Stimulated activated CD8-positive, alpha-beta memory T cell treated with anti-CD3 and anti-CD28 coated beads, Interleukin-7, amount 100 ng/mL, for 4 hours (primary cell): ENCODE measurements around the gene TYMP.

Experiments used
- DNase-seq, 2 donors: peaks; one replicate each; pipeline ENCODE4 v3.0.0-alpha.2; 2020; ENCODE audit warnings: low read depth in 2 of 2

Gene TYMP

GRCh38 chr22:50505776-50506610 is 23.8 kb downstream of the TYMP start:
- DNase-seq, result no peak

DNA sequence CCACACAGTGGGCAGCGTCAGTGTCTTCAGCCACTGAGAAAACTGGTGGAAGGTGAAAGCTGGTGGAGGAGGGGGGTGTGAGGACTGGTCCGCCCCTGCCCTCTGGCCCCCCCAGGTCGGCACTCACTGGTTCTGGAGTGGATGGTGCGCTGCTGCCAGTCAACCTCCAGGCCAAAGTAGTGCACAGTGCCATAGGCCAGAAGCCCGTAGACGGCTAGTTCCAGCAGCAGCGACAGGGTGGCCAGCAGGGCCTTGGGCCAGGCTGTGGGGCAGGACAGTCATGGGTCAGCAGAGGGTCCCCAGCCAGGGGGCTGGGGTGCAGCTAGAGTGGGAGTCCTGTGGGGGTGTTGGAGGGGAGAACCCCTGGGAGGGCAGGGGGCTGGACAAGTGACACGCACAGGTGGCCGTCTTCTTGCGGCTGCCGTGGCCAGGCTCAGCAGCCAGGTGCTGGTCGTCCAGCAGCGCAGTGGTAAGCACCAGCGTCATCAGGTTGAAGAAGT is 24.5 kb downstream of the TYMP start:
- DNase-seq, result no peak

DNA sequence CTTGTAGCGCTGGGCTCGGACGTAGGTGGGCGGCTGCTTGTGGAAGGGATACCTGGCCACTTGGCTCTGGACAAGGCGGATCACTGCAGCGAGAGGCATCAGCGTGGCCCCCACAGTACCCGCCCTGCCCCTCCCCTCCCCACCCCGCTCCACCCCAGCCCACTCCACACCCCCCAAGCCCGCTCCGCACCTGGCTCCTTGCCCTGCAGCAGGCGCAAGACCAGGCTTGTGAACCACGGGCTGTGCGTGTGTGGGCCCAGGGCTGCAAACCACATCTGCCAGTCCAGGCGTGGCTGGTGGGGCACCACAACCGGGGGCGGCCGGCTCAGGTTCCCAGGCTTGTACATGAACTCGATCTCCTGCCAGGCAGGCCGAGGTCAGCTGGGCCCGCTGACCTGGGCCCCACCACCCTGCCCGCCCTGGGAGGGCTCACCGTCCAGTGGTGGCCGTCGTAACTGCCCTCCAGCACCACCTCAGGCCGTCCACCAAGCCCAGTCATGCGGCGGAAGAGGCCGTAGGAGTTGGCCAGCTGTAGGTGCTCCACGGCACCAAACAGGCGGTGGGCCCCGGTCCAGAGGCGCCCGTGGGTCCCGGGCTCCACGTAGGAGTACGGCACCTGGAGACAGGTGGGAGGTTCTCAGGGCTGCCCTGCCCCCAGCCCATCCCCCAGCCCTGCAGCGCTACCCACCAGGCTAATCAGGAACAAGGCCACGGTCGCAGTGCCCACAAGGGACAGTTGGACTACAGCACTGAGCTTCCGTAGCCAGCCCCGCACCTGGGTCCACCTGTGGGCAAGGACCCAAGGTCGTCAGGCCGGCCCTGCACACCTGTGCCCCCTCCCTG is 25.2 kb downstream of the TYMP start:
- DNase-seq, result no peak

DNA sequence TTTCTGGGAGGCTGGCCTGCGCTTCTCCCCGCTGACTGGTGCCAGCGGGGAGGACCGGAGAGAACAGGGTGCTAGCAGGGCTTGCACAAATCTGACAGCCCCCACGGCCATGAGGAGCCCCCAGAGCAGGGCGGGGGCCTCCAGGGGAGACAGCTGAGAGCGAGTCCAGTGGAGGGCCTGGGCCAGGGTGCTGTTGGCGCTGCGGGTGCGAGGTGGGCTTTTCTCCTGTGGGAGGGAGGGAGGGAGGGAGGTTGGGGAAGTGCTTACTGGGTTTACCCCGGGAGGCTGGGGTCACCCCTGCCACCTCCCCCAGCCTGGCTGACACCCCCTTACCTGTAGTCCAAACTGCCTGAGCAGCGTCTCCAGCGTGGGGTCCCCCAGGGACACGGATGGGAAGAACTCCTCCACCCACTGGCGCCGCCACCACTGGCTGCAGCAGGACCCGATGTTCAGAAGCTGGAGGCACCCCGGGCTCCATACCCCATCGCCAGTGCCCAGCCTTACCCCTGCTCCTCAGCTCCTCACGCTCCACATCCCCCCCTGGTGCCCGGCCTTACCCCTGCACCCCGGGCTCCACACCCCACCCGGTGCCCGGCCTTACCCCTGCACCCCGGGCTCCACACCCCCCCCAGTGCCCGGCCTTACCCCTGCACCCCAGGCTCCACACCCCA is 26.2 kb downstream of the TYMP start:
- DNase-seq, result no peak

DNA sequence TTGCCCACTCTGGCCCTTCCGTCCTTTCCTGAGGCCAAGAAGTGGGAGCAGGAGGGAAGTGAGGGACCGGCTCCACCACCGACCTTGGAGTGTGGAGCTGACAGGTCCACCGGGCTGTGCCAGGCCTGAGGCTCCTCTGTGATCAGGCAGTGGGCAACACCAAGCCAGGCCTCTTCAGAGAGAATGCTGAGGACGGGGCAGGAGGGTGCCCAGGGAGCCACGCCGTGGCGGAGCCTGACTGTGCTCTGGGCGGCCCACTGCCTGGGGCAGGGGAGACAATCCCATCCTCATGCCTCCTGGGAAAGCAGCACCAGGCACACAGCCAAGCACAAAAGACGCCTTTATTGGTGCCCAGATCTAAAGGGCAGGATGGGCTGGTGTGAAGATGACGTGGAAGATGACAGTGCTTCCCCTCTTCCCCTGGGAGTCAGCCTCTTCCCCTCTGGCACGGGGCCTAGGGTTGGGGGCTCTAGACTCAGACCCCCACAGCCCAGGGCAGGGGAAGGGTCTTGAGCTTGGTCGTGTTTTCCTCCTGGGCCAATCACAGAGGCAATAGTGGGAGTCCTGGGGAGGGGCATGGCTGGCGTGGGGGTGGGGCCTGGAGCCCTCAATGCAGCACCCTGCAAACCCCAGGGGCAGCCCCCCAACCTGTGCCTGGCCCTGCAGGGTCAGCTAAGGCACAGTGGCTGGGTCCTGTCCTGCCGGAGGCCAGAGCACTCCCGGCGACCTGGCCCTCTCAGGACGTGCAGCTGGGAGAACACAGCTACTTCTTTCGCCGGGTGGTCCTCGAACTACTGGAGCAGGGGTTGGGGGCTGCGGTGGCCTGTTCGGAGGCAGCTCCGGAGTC is 27.0 kb downstream of the TYMP start:
- no peak for DNase-seq

DNA sequence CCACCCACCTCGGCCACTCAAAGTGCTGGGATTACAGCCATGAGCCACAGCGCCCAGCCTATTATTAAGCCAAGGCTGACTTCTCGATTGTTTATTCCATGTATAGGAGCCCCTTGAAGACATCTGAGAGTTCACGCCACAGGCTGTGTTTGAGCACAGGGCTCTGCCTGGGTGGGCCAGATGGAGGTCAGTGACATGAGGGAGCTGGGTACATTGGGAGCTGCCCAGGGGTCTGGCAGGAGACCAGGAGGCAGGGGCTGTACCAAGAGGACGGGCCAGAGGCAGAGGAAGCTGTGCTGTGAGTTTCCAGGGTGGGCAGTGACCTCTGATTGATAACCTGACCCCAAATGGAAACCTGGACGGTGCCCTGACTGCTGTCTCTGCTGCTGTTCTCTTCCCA is 27.7 kb downstream of the TYMP start:
- no peak for DNase-seq

DNA sequence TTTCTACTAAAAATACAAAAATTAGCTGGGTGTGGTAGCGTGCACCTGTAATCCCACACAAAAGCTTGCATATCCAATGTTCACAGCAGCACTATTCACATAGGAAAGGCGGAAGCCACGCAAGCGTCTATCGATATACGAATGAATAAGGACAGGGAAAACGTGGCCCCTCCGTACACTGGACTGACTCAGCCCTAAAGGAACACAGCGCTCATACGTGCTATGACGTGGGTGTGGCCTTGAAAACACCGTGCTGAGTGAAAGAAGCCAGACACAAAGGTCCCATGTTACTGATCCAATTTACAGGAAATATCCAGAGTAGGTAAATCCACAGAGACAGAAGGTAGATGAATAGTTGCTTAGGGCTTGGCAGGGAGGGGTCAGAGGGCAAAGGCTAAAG is 29.4 kb downstream of the TYMP start:
- no peak for DNase-seq

DNA sequence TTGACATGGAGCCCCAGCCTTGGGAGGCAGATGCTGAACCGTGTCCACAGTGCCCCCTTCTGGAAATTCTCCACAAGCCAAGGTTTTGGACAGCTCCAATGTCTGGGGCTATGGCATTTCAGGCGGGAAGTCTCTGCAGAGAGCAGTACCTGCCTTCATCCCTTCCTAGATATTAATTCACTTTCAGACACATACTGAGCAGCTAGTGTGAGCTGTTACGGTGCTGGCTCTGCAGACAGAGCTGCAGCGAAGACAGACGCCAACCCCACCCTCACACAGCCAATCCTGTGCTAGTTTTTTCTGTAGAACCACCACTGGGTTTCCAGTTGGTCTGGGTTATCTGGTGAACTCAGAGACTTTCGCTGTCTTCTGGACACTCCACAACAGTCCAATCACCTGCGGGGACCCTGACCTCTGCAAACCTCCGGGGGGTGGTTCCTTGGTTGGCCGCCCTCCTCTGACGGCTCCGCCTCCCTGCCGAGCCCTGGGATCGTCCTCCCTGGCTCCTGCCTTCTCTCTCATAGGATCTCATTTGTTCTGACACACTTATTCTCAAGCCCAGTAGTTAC is 31.4 kb downstream of the TYMP start:
- peak; percentile 37 to 62 for DNase-seq

GRCh38 chr22:50497093-50497492 is 32.7 kb downstream of the TYMP start:
- no peak for DNase-seq

- no peak for DNase-seq
Measured at GRCh38 chr22:50490531-50491308, 39.1 kb downstream of the TYMP start.

GRCh38 chr22:50489363-50490243 is 40.2 kb downstream of the TYMP start:
- no peak for DNase-seq

- DNase-seq, result no peak
Measured at GRCh38 chr22:50488886-50489285, 40.9 kb downstream of the TYMP start.

- DNase-seq, result no peak
Measured at GRCh38 chr22:50488006-50488677, 41.7 kb downstream of the TYMP start.

GRCh38 chr22:50487290-50488005 is 42.4 kb downstream of the TYMP start:
- DNase-seq, result no peak

DNA sequence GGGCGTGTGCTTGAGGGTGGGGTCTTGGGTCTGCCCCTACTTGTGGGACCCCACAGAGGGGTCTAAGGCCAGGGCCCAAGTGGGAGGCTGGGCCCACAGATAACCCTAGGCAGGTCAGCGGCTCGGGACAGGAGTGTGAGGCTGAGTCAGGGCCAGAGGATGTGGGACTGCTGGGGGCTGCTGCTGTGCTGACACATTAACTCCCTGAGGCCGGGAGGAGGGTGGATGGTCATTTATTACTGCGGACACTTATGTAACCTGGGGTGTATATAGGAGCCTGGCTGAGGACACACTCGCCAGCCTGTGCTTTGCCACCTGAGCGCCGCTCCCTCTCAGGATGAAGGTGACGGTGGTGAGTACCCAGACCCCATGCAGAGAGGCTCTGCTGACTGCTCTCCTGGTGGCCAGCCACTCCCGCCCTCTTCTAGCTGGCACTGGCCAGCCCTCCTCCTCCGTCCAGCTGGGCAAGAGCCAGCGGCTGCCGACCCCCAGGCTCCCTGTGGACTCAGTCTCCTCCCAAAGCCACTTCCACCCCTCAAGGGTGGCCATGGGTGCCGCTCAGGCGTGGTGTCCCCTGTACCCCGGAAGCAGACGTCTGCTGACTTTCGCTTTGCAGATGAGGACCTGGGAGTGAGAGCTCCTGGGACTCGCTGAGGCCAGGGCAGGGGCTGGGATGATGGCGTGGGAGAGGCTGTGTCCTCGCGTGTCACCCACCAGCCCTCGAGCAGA is 43.1 kb downstream of the TYMP start, which contains the start of gene MIOX:
TSS of gene MIOX (plus strand) at position 299 of the 729 bp plus-strand sequence. CDS start at position 338, 39 bp downstream.
- no peak for DNase-seq

- DNase-seq, result no peak
Measured at GRCh38 chr22:50485221-50486131, 44.3 kb downstream of the TYMP start.
